PC-3 (cell line): ENCODE measurements around the gene CFAP54.

Experiments used
- EZH2 ChIP-seq: fragments of 300-600 bp; sonication (generic); IDR thresholded peaks from one replicate; pipeline ENCODE4 v1.6.1; 2017; ENCODE audit warnings: antibody characterized with exemption, mild to moderate bottlenecking, low read length; ENCODE audit not compliant: unreplicated experiment
- EZH2phosphoT487 ChIP-seq: fragments of 300-600 bp; sonication (generic); IDR thresholded peaks from 2 replicates; pipeline ENCODE4 v1.6.1; 2018; ENCODE audit warnings: mild to moderate bottlenecking, antibody characterized with exemption, low read length, borderline replicate concordance
- TF ChIP-seq, protein P1 (sequence below): fragments of 300-600 bp; sonication (generic); conservative IDR thresholded peaks from 2 replicates; pipeline ENCODE4 v1.5.1; 2017; ENCODE audit warnings: antibody characterized with exemption, low read depth, mild to moderate bottlenecking, low read length

DNA sequence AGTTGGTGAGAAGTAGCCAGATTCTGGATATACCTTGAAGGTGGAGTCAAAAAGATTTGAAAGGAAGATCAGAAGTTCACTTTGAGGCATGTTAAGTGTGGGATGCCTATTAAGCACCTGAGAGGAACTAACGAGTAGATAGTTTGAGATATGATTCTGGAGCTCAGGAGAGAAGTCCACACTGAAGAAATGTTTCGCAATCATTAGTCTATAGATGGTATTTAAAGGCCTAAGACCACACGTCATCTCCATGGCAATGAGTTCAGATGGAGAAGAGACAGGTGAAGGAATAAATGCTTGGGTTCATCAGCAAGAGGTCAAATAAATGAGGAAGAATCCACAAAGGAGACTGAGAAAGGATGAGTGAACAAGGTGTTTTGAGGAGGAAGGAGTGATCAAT is 224.8 kb downstream of the CFAP54 start:
- TF ChIP-seq, protein P1, sequence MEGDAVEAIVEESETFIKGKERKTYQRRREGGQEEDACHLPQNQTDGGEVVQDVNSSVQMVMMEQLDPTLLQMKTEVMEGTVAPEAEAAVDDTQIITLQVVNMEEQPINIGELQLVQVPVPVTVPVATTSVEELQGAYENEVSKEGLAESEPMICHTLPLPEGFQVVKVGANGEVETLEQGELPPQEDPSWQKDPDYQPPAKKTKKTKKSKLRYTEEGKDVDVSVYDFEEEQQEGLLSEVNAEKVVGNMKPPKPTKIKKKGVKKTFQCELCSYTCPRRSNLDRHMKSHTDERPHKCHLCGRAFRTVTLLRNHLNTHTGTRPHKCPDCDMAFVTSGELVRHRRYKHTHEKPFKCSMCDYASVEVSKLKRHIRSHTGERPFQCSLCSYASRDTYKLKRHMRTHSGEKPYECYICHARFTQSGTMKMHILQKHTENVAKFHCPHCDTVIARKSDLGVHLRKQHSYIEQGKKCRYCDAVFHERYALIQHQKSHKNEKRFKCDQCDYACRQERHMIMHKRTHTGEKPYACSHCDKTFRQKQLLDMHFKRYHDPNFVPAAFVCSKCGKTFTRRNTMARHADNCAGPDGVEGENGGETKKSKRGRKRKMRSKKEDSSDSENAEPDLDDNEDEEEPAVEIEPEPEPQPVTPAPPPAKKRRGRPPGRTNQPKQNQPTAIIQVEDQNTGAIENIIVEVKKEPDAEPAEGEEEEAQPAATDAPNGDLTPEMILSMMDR, result no peak
- no peak for TF ChIP-seq EZH2phosphoT487
- TF ChIP-seq EZH2, result no peak
